ENCODE data around the gene TMEM52. TPM values are rescaled to one million over a fixed set of nuclear protein-coding genes. Genes with fewer than 3 reads are reported as not detected.

TMEM52 gene
- total RNA-seq, 1 experiment from 2014 or later: 9.6 TPM

DNA sequence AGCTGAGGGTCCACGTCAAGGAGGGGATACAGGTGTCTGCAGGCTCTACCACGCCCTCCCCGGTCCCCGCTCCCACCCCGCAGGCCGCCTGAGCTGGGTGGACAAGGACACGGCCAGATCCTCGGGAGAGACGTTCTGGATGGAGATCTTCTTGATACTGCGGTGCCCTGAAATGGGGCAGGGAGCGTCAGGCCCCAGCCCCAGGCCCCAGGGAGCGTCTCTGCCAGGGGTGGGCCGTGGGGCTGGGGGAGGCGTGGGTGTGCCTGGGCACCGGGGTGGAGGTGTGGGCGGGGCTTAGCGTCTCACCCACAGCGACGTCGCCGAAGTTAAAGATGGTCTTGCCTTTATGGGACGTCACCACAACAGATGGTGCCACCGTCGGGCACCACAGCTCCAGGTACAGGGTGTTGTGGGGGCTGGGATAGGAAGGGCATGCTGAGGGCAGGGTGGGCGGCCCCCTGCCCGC is 7.3 kb upstream of the TMEM52 start:
- no peak overlapping the region for H3K23ac ChIP-seq (ENCODE audit: insufficient read length, low read depth, low read length)
- H2BK20ac ChIP-seq (ENCODE audit: low read depth, low read length, poor library complexity, severe bottlenecking): no peak overlapping the region
- H4K8ac ChIP-seq (replicated peaks; ENCODE audit: insufficient read length, low read depth, low read length): no peak overlapping the region
- H3K56ac ChIP-seq (ENCODE audit: insufficient read length, low read depth, low read length): no peak overlapping the region
- H3K4ac ChIP-seq (ENCODE audit: low read depth, low read length): no peak overlapping the region
- H2BK12ac ChIP-seq (ENCODE audit: insufficient read length, low read depth, low read length): no peak overlapping the region
- peak; percentile 27 for DNase-seq
- H2BK120ac ChIP-seq (ENCODE audit: low read depth, low read length, poor library complexity, severe bottlenecking): no peak overlapping the region
- H2AK5ac ChIP-seq (ENCODE audit: insufficient read length, low read length): no peak overlapping the region
- no peak overlapping the region for H4K91ac ChIP-seq (ENCODE audit: insufficient read length, low read depth, low read length)
- WGBS (ENCODE audit: extremely low coverage, insufficient read length, low lambda C conversion rate): no CpG with 5 or more reads among the region's 26 CpGs
- no peaks in the 10 kb centered on the region for H3K36me3 Mint-ChIP-seq (ENCODE audit: insufficient read depth in 1 of 3, low read depth in 3 of 3)
- H2BK5ac ChIP-seq (ENCODE audit: insufficient read length, low read length): no peak overlapping the region
- no peak overlapping the region for H3K4me2 ChIP-seq (ENCODE audit: insufficient read depth, insufficient read length, low read length)
- H4K5ac ChIP-seq (ENCODE audit: insufficient read length, low read depth, low read length): no peak overlapping the region
- no peak overlapping the region for H3K9ac ChIP-seq (ENCODE audit: extremely low read depth, insufficient read length, low read length)
- H2AFZ ChIP-seq (ENCODE audit: low read length): no peak overlapping the region
- H3K14ac ChIP-seq (ENCODE audit: insufficient read depth, low read length): no peak overlapping the region
- H3K4me1 Mint-ChIP-seq: peaks cover 0 to 4% of the 10 kb centered on the region in 2 experiments; a peak in 2 of 4 replicates
- H3K4me1 ChIP-seq (ENCODE audit: insufficient read depth, low read length): no peaks in the 10 kb centered on the region
- no peak overlapping the region for H3K18ac ChIP-seq (ENCODE audit: insufficient read length, low read depth, low read length)
- H3K27ac Mint-ChIP-seq: no peak overlapping the region
- peaks cover 5% of the 10 kb centered on the region in 2 experiments; a peak in 2 of 5 replicates for H3K9me3 Mint-ChIP-seq
- TF ChIP-seq, protein P1, sequence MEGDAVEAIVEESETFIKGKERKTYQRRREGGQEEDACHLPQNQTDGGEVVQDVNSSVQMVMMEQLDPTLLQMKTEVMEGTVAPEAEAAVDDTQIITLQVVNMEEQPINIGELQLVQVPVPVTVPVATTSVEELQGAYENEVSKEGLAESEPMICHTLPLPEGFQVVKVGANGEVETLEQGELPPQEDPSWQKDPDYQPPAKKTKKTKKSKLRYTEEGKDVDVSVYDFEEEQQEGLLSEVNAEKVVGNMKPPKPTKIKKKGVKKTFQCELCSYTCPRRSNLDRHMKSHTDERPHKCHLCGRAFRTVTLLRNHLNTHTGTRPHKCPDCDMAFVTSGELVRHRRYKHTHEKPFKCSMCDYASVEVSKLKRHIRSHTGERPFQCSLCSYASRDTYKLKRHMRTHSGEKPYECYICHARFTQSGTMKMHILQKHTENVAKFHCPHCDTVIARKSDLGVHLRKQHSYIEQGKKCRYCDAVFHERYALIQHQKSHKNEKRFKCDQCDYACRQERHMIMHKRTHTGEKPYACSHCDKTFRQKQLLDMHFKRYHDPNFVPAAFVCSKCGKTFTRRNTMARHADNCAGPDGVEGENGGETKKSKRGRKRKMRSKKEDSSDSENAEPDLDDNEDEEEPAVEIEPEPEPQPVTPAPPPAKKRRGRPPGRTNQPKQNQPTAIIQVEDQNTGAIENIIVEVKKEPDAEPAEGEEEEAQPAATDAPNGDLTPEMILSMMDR (conservative IDR thresholded peaks at IDR 0.05): no peak
- no peaks in the 10 kb centered on the region for H4K20me1 ChIP-seq (ENCODE audit: control insufficient read depth, insufficient read depth, insufficient read length)
- no peak overlapping the region for H3K4me3 Mint-ChIP-seq
- no peaks in the 10 kb centered on the region for H3K79me2 ChIP-seq (ENCODE audit: insufficient read depth, low read length)
- H2BK15ac ChIP-seq (ENCODE audit: low read depth, low read length): no peak overlapping the region
- H3K79me1 ChIP-seq (ENCODE audit: insufficient read depth, low read depth, low read length, poor library complexity, severe bottlenecking): no peaks in the 10 kb centered on the region
- no peak overlapping the region for H3K27ac ChIP-seq (ENCODE audit: insufficient read length, low read depth, low read length)
- H3K27me3 ChIP-seq (ENCODE audit: insufficient read depth, low read length): no peaks in the 10 kb centered on the region
- no peak overlapping the region for H3T11ph ChIP-seq (ENCODE audit: low read length)
- peaks cover 4% of the 10 kb centered on the region for H3K27me3 Mint-ChIP-seq (ENCODE audit: low read depth)
- no peaks in the 10 kb centered on the region for H3K23me2 ChIP-seq (ENCODE audit: insufficient read length, low read depth, low read length, poor library complexity, severe bottlenecking)
- H3K9me3 ChIP-seq (ENCODE audit: control insufficient read depth, low read depth, low read length): no peaks in the 10 kb centered on the region

Measured in H9 (cell line).